CD4-positive, alpha-beta memory T cell (primary cell): ENCODE measurements around the gene MTUS2. TPM values are rescaled to one million over a fixed set of nuclear protein-coding genes. Genes with fewer than 3 reads are reported as not detected.
A peak's percentile ranks its signal among the peaks of the same experiment; 100 is the strongest.

Source experiments
- CTCF ChIA-PET: fragments of 350-600 bp; sonication (Branson Sonifier 250); formaldehyde crosslinking; loops from one replicate; lab custom pipeline; 2021; ENCODE audit warnings: inconsistent platforms; ENCODE audit not compliant: partially characterized antibody; lab: Charles Lee
- POLR2A ChIA-PET: fragments of 350-600 bp; sonication (Branson Sonifier 250); formaldehyde crosslinking; loops from one replicate; lab custom pipeline; 2021; ENCODE audit not compliant: partially characterized antibody; lab: Charles Lee
- DNase-seq, 5 donors: peaks; one replicate each; pipeline versions ENCODE4 v3.0.0 to v3.0.0-alpha.2; 2020 to 2022; ENCODE audit warnings: mixed read lengths in 1 of 5
- H3K27ac ChIP-seq: one replicate; pipeline ENCODE4 v1.7.0; 2013; ENCODE audit warnings: low read depth, low read length
- H3K27me3 ChIP-seq: 2 replicates; pipeline ENCODE4 v1.7.0; 2013; ENCODE audit warnings: mild to moderate bottlenecking, low read length, moderate library complexity; ENCODE audit not compliant: insufficient read depth
- H3K36me3 ChIP-seq: 2 replicates; pipeline ENCODE4 v1.7.0; 2013; ENCODE audit warnings: mild to moderate bottlenecking, low read length, moderate library complexity; ENCODE audit not compliant: insufficient read depth
- H3K4me1 ChIP-seq: 2 replicates; pipeline ENCODE4 v1.7.0; 2013; ENCODE audit warnings: mild to moderate bottlenecking, low read length, moderate library complexity; ENCODE audit not compliant: insufficient read depth
- H3K4me3 ChIP-seq, 2 donors: one replicate each; pipeline ENCODE4 v1.7.0; 2013; ENCODE audit warnings: low read length in 2 of 2, mild to moderate bottlenecking in 1 of 2
- H3K9me3 ChIP-seq, 2 donors: one replicate each; pipeline ENCODE4 v1.7.0; 2013; ENCODE audit warnings: low read length in 2 of 2, control low read depth in 1 of 2; ENCODE audit not compliant: control insufficient read depth in 1 of 2
- H3K27ac Mint-ChIP-seq, 7 donors: one replicate each; pipeline ENCODE4 v1.8.0; 2020 to 2021; ENCODE audit warnings: mixed read lengths in 7 of 7, mild to moderate bottlenecking in 6 of 7, inconsistent platforms in 3 of 7, moderate library complexity in 3 of 7
- H3K27me3 Mint-ChIP-seq, 2 donors: one replicate each; pipeline ENCODE4 v1.8.0; 2020 to 2021; ENCODE audit warnings: mixed read lengths in 2 of 2
- H3K36me3 Mint-ChIP-seq, 2 donors: one replicate each; pipeline ENCODE4 v1.8.0; 2020 to 2021; ENCODE audit warnings: mixed read lengths in 2 of 2, inconsistent platforms in 1 of 2, mild to moderate bottlenecking in 1 of 2
- H3K4me1 Mint-ChIP-seq, 4 donors: one replicate each; pipeline ENCODE4 v1.8.0; 2020 to 2021; ENCODE audit warnings: mixed read lengths in 4 of 4, mild to moderate bottlenecking in 1 of 4
- H3K4me3 Mint-ChIP-seq, 8 donors: one replicate each; pipeline ENCODE4 v1.8.0; 2020 to 2021; ENCODE audit warnings: mixed read lengths in 8 of 8, mild to moderate bottlenecking in 7 of 8, moderate library complexity in 6 of 8, inconsistent platforms in 3 of 8
- H3K9me3 Mint-ChIP-seq, 8 donors: one replicate each; pipeline ENCODE4 v1.8.0; 2020 to 2021; ENCODE audit warnings: mixed read lengths in 8 of 8, mild to moderate bottlenecking in 5 of 8, inconsistent platforms in 3 of 8, moderate library complexity in 1 of 8
- intact Hi-C: fragments of 100-400 bp; cut with micrococcal nuclease; formaldehyde crosslinking; loops from one replicate; pipeline ENCODE4 v1.15.1; 2023
- polyA plus RNA-seq, 2 donors: library from polyadenylated mRNA; unstranded; fragments of 300-500 nt; fragmentation: Illumina TruSeq; gene quantifications; one replicate each; pipeline ENCODE4 v1.2.3, GENCODE V29; 2021
- total RNA-seq, 2 experiments: library from RNA; stranded (reverse); gene quantifications; one replicate each; pipeline ENCODE4 v1.2.3, GENCODE V29; 2021

MTUS2 gene
- total and polyA plus RNA-seq, 4 experiments from 2014 or later = 0.12 to 1.1 (median 0.60) TPM

DNA sequence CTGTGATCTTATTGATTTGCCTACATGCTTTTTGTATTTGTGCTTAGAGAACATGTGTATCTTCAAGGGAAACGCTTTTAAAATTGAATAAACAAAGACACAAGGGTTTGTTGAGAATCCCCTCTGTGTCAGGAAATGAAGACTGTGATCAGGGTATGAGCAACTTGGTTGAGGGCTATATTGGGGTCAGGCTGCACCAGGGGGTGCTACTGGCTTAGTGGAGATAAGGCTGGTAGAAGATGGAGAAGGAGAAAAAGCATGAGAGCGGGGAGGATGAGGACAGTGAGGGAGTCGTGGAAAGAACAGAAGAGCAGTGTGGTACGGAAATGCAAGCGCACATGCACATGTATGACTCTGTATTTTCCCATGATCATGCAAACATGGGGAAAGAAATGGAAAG is 201.6 kb downstream of the MTUS2 start:
- H3K4me3 Mint-ChIP-seq = no peak overlapping the region
- Histone ChIP-seq H3K27me3 (no peaks in the 10 kb centered on the region), H3K4me3 (no peak overlapping the region), H3K4me1 (peaks cover 7% of the 10 kb centered on the region), H3K9me3 (no peaks in the 10 kb centered on the region), H3K36me3 (no peaks in the 10 kb centered on the region), H3K27ac (no peak overlapping the region)
- ChIA-PET POLR2A (no interaction called here), CTCF (no interaction called here)
- peaks cover 0 to 3% of the 10 kb centered on the region in 2 donors for H3K27me3 Mint-ChIP-seq
- H3K4me1 Mint-ChIP-seq = peaks cover 7 to 18% (median 10%) of the 10 kb centered on the region in 4 donors
- H3K9me3 Mint-ChIP-seq = no peaks in the 10 kb centered on the region
- intact Hi-C loops = no loop called here
- no peaks in the 10 kb centered on the region for H3K36me3 Mint-ChIP-seq
- peak overlapping the region in 2 of 7 donors; percentile 17 to 28 for H3K27ac Mint-ChIP-seq
- DNase-seq = no peak

DNA sequence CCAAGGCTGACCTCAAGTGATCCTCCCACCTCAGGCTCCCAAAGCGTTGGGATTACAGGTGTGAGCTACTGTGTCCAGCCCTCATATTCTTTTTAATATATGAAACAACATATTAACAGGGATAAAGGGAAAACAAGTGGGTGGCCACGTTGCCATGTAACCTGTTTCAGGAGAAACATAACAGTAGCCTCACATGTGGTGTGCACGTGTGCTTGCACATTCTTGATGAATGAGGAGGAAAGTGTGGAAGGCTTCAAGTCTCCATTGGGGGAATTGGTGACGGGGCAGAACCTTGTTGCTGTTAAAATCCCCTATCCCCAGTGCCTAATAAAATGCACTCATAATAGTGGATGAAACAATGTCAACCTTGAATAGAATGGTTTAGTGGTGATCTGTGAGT is 202.3 kb downstream of the MTUS2 start:
- ChIA-PET CTCF (no interaction called here), POLR2A (no interaction called here)
- intact Hi-C loops = no loop called here
- H3K27me3 Mint-ChIP-seq = peaks cover 0 to 3% of the 10 kb centered on the region in 2 donors
- H3K27me3 ChIP-seq = no peaks in the 10 kb centered on the region
- H3K4me3 Mint-ChIP-seq = no peak overlapping the region
- H3K36me3 ChIP-seq = no peaks in the 10 kb centered on the region
- H3K27ac ChIP-seq = no peak overlapping the region
- no peak overlapping the region for H3K27ac Mint-ChIP-seq
- peaks cover 0 to under 1% (median 0%) of the 10 kb centered on the region in 8 donors for H3K9me3 Mint-ChIP-seq
- H3K9me3 ChIP-seq = no peaks in the 10 kb centered on the region
- DNase-seq = no peak
- H3K4me1 Mint-ChIP-seq = peaks cover 7 to 18% (median 10%) of the 10 kb centered on the region in 4 donors
- H3K4me1 ChIP-seq = peaks cover 7% of the 10 kb centered on the region
- H3K36me3 Mint-ChIP-seq = no peaks in the 10 kb centered on the region
- no peak overlapping the region for H3K4me3 ChIP-seq

- H3K27ac ChIP-seq = no peak overlapping the region
- CTCF ChIA-PET = no interaction called here
- Mint-ChIP-seq H3K27ac (no peak overlapping the region), H3K4me3 (no peak overlapping the region), H3K9me3 (peaks cover 0 to 4% (median 0%) of the 10 kb centered on the region in 8 donors), H3K4me1 (peaks cover 7 to 18% (median 10%) of the 10 kb centered on the region in 4 donors), H3K27me3 (peaks cover 0 to 3% of the 10 kb centered on the region in 2 donors), H3K36me3 (no peaks in the 10 kb centered on the region)
- no peak for DNase-seq
- intact Hi-C loops = no loop called here
- no peaks in the 10 kb centered on the region for H3K36me3 ChIP-seq
- H3K4me1 ChIP-seq = peaks cover 7% of the 10 kb centered on the region
- no peaks in the 10 kb centered on the region for H3K27me3 ChIP-seq
- no peak overlapping the region for H3K4me3 ChIP-seq
- POLR2A ChIA-PET = no interaction called here
- no peaks in the 10 kb centered on the region for H3K9me3 ChIP-seq
Measured at GRCh38 chr13:29022968-29023367, 202.8 kb downstream of the MTUS2 start.

DNA sequence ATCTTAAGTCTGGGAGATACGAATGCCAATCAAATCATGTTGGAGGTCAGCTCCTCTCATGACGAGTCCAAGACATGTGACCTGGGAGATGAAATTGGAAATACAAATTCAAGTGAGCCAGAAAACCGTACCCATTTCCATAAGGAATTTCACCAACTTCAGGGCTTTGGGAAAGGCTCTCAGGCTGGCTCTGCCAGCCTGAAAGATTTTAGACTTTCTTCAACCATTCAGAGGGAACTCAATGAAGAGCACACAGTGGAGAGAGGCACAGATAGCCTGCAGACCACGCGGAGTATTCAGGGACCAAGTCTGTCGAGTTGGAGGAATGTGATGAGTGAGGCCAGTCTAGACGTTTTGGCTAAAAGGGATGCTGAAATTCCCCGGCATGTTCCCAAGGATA is 204.6 kb downstream of the MTUS2 start:
- Histone ChIP-seq H3K4me3 (no peak overlapping the region), H3K27me3 (no peaks in the 10 kb centered on the region), H3K36me3 (no peaks in the 10 kb centered on the region), H3K27ac (no peak overlapping the region), H3K4me1 (peaks cover 7% of the 10 kb centered on the region), H3K9me3 (no peaks in the 10 kb centered on the region)
- no peak overlapping the region for H3K4me3 Mint-ChIP-seq
- peaks cover 6 to 12% (median 8%) of the 10 kb centered on the region in 4 donors for H3K4me1 Mint-ChIP-seq
- ChIA-PET CTCF (no interaction called here), POLR2A (no interaction called here)
- peaks cover 0 to 3% of the 10 kb centered on the region in 2 donors for H3K27me3 Mint-ChIP-seq
- DNase-seq = no peak
- intact Hi-C loops = no loop called here
- no peak overlapping the region for H3K27ac Mint-ChIP-seq
- peaks cover 0 to 4% (median 0%) of the 10 kb centered on the region in 8 donors for H3K9me3 Mint-ChIP-seq
- H3K36me3 Mint-ChIP-seq = peaks cover 0 to 4% of the 10 kb centered on the region in 2 donors

DNA sequence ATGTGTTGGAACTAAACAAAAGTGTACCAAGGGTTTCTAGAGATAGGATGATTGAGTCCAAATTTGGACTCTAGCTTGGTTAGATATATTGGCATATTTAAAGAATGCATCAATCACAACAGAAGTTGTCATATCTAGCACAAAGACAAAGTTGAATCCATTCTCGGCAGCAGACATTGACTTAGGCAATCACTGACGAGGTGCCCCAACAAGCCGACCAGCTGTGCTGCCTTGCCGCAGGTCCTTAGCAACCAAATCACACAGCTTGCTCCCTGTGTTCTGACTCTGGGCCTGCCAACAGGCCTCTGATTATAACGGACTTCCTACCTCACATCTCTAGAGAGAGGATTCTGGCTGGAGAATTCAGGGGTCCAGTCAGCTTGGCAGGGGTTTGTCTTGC is 208.7 kb downstream of the MTUS2 start:
- intact Hi-C loops = no loop called here
- H3K9me3 ChIP-seq = no peaks in the 10 kb centered on the region
- no peak for DNase-seq
- H3K4me1 ChIP-seq = no peaks in the 10 kb centered on the region
- H3K27me3 ChIP-seq = no peaks in the 10 kb centered on the region
- H3K36me3 ChIP-seq = no peaks in the 10 kb centered on the region
- Mint-ChIP-seq H3K4me1 (peaks cover 0 to 2% (median 0%) of the 10 kb centered on the region in 4 donors), H3K9me3 (peaks cover 0 to 4% (median 0%) of the 10 kb centered on the region in 8 donors), H3K4me3 (no peak overlapping the region), H3K27me3 (no peaks in the 10 kb centered on the region), H3K36me3 (peaks cover 0 to 4% of the 10 kb centered on the region in 2 donors), H3K27ac (no peak overlapping the region)
- H3K4me3 ChIP-seq = no peak overlapping the region
- ChIA-PET CTCF (no interaction called here), POLR2A (no interaction called here)
- H3K27ac ChIP-seq = no peak overlapping the region

DNA sequence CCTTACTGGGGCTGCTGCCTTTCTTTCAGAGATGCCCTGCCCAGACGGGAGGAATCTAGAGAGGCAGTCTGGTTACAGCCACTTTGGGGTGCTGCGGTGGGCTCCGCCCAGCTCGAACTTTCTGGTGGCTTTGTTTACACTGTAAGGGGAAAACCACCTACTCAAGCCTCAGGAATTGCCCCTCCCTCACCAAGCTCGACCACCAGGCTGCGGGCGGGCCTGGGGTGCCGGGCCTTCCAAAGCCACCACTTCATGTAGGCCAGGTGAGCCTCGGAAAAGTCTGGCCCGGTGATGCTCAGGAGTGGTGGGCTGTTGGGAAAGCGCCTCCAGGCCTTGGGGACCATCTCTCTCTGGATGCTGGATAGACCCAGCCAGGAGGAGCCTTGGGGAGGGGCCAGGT is 218.6 kb downstream of the MTUS2 start:
- no peak overlapping the region for H3K27ac ChIP-seq
- H3K36me3 Mint-ChIP-seq = no peaks in the 10 kb centered on the region
- no peak overlapping the region for H3K27ac Mint-ChIP-seq
- peaks cover 0 to 2% (median under 1%) of the 10 kb centered on the region in 8 donors for H3K9me3 Mint-ChIP-seq
- POLR2A ChIA-PET = no interaction called here
- CTCF ChIA-PET = no interaction called here
- H3K4me3 Mint-ChIP-seq = no peak overlapping the region
- no peaks in the 10 kb centered on the region for H3K36me3 ChIP-seq
- H3K4me1 ChIP-seq = no peaks in the 10 kb centered on the region
- no peak for DNase-seq
- H3K9me3 ChIP-seq = no peaks in the 10 kb centered on the region
- intact Hi-C loops = no loop called here
- H3K27me3 Mint-ChIP-seq = no peaks in the 10 kb centered on the region
- no peak overlapping the region for H3K4me3 ChIP-seq
- no peaks in the 10 kb centered on the region for H3K4me1 Mint-ChIP-seq
- no peaks in the 10 kb centered on the region for H3K27me3 ChIP-seq

DNA sequence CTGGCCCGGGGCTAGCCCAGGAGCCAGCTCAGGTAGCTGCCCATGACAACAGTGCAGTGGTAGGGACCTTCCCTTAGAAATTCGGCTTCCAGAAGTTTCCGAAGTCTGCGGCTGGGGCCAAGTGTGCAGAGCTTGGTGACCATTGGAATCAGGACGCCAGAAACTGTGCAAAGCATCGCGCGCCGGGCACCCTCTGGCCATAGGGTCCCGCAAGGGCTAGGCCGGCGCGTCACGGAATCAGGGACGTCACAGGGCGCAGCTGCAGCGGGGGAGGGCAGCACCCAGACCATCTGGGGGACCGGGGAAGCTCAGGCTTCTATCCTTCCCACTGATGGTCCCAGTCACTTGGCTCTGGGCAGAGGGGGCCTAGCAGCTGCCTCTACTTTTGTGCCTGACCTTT is 219.1 kb downstream of the MTUS2 start:
- Histone ChIP-seq H3K36me3 (no peaks in the 10 kb centered on the region), H3K9me3 (no peaks in the 10 kb centered on the region), H3K27me3 (no peaks in the 10 kb centered on the region), H3K4me3 (no peak overlapping the region), H3K27ac (no peak overlapping the region), H3K4me1 (no peaks in the 10 kb centered on the region)
- no peaks in the 10 kb centered on the region for H3K27me3 Mint-ChIP-seq
- H3K4me3 Mint-ChIP-seq = no peak overlapping the region
- intact Hi-C loops = no loop called here
- no peak overlapping the region for H3K27ac Mint-ChIP-seq
- POLR2A ChIA-PET = no interaction called here
- no peaks in the 10 kb centered on the region for H3K4me1 Mint-ChIP-seq
- DNase-seq = no peak
- H3K9me3 Mint-ChIP-seq = peaks cover under 1 to 3% (median 2%) of the 10 kb centered on the region in 8 donors
- H3K36me3 Mint-ChIP-seq = peaks cover 0 to under 1% of the 10 kb centered on the region in 2 donors
- CTCF ChIA-PET = no interaction called here

GRCh38 chr13:29046588-29046987 is 226.4 kb downstream of the MTUS2 start:
- H3K9me3 Mint-ChIP-seq = peaks cover 8 to 28% (median 16%) of the 10 kb centered on the region in 8 donors
- intact Hi-C loops = no loop called here
- Histone ChIP-seq H3K4me1 (no peaks in the 10 kb centered on the region), H3K9me3 (no peaks in the 10 kb centered on the region), H3K27me3 (no peaks in the 10 kb centered on the region), H3K36me3 (no peaks in the 10 kb centered on the region), H3K27ac (no peak overlapping the region), H3K4me3 (no peak overlapping the region)
- H3K27me3 Mint-ChIP-seq = no peaks in the 10 kb centered on the region
- no peak overlapping the region for H3K27ac Mint-ChIP-seq
- no peak for DNase-seq
- no peaks in the 10 kb centered on the region for H3K4me1 Mint-ChIP-seq
- no peak overlapping the region for H3K4me3 Mint-ChIP-seq
- CTCF ChIA-PET = no interaction called here
- peaks cover 0 to 9% of the 10 kb centered on the region in 2 donors for H3K36me3 Mint-ChIP-seq
- POLR2A ChIA-PET = no interaction called here
